ENCODE measurements around the gene PHF12.
A peak's percentile ranks its signal among the peaks of the same experiment; 100 is the strongest.
"Not testable (repeated sequence)": the region's sequence is repeated elsewhere in the genome, so short reads cannot be mapped to it uniquely, and the experiment has no call there.

Gene PHF12

DNA sequence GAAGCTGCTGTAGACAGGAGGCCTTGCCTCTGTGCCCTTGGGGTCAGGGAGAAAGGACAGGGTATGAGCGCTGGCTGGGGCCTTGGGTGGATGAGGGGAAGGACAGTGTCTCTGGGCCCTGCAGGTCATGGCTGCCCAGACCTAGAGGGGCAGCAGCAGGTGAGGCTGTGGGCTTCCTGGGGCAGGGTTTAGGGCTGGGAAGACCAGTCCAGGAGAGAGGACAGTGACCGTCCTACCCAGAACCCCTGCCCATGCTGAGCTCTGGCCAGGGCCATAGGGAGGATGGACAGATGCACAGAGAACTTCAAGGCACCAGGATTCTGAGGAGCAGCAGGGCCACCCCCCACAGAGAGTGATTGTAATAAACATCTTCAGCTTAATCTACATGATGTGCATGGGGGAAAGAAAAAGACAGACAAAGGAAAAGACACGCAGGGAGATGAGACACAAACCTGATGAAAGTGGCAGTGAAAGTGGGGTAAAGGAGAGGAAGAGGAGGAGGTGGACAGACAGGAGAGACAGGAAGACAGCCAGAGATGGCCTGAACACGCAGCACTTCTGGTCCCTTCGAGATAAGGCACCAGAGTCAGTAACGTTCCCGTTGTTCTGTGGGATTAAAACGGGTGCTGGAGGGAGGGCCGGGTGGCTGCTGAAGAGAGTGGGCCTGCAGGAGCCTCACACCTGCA lies 71.3 kb downstream of the PHF12 start:
- no peak for DNase-seq

DNA sequence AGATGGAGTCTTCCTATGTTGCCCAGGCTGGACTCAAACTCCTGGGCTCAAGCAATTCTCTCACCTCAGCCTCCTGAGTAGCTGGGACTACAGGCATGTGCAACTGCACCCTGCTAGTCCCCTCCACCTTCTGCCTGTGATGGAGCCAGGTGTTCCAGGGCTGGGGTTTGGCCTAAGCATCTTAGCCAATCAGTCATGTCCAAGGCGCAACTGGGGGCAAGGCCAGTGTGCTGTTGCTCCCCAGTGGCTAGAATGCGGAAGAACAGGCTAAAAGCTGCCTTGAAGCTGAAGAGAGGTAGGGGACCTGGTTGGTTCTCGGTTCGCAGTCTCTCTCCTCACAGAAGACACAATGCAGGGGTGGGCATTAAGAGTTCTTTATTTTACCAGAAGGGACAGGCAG lies 72.3 kb downstream of the PHF12 start:
- peak; percentile 47 for DNase-seq

DNA sequence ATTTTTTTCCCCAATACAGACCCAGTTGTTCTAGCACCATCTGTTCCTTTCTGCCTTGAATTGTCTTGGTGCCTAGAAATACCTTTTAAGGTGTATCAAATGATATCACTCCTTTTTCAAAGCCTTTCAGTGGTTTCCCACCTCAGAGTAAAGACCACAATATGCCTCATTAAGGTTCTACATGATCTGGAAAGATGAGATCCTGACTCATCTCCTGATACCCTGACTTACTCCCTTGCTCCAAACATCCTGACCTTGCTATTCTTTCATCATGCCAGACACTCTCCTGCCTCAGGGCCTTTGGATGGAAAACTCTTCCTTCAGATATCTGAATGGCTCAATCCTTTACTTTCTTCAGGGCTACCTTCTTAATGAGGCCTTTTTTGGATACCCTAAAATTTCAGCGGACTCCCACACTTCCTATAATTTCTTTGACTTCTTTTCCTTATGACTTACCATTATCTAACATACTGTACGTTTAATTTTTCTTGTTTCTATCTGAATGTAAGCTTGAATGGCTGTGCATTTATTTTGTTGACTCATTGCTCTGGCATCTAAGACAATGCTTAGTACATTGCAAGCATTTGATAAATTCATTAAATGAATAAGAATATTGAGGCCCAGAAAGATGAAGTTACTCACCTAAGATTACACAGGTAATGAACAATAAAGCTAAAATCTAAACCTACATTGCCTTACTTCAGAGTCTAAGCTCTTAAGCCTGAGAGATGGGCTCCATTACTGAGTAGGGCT lies 73.0 kb downstream of the PHF12 start:
- DNase-seq = no peak

DNA sequence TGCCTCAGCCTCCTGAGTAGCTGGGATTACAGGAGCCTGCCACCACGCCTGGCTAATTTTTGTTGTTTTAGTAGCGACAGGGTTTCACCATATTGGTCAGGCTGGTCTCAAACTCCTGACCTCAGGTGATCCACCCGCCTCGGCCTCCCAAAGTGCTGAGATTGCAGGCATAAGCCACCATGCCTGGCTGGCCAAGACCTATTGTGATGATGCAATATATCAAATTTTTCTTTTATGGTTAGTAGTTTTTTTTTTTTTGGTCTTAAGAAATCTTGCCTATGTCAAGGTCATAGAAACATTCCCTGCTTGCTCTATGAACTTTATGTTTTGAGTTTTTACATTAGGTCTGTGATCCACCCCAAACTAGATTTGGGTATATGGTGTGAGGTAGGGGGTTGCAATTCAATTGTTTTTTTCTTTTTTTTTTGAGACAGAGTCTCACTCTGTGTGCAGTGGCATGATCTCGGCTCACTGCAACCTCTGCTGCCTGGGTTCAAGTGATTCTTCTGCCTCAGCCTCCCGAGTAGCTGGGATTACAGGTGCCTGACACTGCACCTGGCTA lies 74.1 kb downstream of the PHF12 start:
- not testable (repeated sequence) for DNase-seq

DNA sequence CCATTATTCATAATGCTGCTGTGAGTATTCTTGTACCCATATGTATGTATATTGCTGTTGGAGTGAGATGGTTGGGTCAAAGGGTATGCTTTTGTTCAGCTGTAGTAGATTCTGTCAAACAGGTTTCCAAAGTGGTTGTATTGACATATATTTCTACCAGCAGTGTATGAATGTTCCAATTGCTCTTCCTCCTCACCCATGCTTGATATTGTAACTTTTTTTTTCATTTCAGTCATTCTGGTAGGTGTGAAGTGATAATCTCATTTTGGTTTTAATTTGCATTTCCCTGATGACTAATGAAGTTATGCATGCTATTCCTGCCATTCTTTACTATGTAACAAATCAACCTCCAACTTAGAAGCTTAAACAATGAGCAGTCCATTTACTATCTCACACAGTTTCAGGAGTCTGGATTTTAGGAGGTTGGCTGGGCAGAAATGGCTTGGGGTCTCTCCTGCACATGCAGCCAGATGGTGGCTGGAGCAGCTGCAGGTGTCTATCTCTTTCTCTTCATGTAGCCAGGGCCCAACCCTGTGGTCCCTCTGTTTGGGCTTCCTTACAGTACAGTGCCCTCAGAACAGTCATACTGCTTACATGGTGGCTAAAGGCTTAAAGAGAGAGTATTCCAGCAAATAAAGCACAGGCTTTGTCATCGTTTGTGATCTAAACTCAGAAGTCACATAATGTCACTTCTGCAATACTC lies 75.3 kb downstream of the PHF12 start:
- no peak for DNase-seq

DNA sequence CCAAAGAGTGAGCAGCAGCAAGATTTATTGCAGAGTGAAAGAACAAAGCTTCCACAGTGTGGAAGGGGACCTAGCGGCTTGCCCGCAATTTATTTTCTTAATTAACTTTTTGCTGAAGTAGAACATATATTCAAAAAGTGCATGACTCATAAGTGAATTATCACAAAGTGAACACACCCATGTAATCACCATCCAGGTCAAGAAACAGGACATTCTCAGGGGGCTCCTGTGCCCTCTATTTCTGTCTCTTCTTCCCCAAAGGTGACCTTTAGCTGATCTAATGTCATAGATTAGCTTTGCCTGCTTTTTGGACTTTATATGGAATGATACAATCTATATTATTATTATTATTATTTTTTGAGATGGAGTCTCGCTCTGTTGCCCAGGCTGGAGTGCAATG lies 76.6 kb downstream of the PHF12 start:
- no peak for DNase-seq

DNA sequence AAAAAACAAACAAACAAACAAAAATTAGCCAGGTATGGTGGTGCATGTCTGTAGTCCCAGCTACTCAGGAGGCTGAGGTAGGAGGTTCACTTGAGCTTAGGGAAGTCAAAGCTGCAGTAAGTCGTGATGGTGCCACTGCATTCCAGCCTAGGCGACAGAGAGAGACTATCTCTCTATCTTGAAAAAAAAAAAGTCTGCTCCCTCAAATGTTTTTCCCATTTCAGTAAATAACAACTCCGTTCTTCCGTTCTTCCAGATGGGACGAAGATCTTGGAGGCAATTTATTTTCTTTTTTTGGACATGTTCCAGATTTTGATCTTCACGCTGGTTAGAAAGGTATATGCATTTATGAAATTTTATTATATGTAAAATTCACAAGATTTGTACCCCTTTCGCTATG lies 77.5 kb downstream of the PHF12 start:
- DNase-seq = no peak

DNA sequence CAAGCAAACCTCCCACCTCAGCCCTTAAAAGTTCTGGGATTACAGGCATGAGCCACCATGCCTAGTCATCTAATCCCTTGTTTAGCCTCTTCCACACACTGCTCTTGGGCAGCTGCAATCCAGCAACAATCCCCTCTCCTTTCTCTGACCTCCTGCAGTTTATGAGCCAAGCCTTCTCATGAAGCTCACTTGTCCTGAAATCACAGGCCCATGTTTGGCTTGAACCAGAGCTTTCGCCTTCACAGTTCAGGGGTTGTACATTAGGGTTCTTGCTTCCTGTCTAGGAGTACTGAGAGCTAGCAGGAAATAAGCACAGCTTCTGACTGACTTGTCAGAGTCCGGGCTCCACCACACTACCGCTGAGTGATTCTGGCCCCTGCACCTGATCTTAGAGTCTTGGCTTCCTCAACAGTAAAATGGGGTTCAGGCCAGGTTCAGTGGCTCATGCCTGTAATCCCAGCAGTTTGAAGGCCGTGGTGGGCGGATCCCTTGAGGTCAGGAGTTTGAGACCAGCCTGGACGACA lies 80.2 kb downstream of the PHF12 start:
- no peak for DNase-seq

DNA sequence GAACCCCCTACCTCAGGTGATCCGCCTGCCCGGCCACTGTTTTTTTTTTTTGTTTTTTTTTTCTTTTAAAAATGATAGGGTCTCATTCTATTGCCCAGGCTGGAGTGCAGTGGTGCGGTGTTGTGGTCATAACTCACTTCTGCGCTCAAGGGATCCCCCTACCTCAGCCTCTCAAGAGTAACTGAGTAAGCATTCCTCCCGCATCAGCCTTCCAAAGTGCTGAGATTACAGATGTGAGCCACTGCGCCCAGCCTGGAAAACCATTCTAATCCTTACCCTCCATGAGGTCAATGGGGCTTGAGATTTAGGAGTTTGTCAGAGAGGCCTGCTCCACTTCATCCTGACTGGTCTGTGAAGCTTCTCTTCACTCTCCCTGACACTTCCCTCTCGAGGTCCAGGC lies 84.0 kb downstream of the PHF12 start:
- no peak for DNase-seq

DNA sequence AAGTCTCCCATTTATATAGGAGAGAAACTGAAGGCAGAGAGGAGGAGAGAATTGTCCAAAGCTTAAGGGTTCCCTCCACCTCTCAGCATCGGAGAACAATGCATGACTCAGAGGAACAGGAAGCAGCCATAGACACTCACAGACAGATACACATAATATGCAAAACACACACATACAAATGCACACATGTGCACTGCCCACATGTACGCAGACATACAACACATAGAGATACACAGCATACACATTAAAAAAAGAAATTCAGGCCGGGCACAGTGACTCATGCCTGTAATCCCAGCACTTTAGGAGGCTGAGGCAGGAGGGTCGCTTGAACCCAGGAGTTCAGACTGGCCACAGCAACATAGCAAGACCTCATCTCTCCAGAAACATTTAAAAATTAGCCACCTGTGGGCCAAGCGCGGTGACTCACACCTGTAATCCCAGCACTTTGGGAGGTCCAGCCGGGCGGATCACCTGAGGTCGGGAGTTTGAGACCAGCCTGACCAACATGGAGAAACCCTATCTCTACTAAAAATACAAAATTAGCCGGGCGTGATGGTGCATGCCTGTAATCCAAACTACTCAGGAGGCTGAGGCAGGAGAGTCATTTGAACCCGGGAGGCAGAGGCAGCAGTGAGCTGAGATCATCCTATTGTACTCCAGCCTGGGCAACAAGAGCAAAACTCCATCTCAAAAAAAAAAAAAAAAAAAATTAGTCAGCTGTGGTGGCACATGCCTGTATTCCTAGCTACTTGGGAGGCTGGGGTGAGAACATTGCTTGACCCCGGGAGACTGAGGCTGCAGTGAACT lies 85.2 kb downstream of the PHF12 start:
- DNase-seq = no peak

DNA sequence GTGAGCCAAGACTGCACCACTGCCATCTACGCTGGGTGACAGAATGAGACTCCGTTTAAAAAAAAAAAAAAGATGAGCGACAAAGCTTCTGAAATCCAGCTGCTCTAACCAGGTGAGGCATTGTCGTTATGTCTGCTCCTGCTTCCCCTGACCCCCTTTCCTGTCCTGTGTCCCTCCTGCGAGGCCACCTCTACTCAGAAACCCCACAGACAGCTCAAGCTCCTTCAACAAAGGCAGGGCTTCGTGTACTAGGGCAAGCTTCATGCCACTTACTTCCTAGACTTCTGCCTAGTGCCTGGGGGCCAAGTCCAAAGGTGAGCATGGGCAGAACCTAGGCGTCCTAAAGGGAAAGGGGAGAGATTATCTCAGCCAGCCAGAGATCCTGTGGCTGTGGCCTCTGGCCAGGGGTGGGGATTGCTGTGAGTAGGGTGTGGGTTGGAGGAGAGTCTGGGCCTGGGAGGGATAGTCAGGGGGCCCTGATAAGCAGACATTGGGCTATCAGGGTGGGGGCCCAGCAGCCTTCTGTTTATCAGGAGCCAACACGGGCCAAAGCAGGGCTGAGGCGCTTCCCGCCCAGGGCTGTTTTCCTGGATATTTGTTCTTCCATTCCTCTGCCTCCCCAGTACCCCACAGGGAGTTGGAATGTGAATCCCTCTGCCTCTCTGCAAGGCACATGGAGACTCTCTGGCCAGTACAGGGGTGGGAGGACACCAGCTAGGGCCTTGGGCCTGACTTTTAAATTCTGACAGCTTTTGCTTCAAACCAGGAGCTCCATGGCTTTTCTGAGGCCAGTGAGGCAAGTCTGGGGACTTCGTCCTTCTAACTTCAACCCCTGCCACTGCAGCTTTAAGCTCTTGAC lies 86.1 kb downstream of the PHF12 start:
- no peak for DNase-seq

DNA sequence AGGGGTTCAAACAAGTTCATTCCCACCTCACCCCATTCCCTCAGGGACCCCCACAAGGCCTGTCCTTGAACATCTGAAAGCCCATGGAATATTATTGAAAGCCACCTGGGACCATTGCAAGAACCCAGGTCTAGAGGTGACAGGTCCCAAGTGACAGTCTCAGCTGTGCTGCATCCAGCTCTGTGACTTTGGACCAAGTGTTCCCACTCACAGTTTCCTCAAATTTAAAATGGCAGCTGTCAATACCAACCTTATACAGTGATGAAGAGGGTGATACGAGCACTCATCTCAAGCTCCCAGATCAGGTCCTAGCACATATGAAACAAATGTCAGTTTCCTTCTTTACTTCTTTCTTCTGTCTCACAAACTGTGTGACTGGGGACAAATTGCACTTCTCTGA lies 87.4 kb downstream of the PHF12 start:
- no peak for DNase-seq

DNA sequence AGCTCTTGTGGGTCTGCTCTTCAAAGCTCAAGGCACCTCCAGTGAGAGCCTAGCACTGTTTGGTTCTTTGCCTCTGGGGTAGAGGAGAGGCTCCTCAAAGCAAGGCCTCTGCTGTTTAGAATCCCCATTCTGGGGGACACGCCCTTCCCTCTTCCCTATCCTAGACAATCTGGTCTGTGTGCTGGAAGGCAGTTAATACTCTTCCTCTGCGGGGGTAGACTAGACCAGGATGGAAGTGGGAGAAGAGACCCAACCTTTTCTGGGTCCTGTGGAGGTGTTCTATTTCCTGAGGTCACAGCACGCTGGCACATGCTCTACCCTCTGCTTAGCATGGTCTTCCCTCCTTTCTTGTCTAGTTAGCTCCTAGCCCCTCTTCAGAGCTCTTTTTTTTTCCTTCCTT lies 88.8 kb downstream of the PHF12 start:
- no peak for DNase-seq

DNA sequence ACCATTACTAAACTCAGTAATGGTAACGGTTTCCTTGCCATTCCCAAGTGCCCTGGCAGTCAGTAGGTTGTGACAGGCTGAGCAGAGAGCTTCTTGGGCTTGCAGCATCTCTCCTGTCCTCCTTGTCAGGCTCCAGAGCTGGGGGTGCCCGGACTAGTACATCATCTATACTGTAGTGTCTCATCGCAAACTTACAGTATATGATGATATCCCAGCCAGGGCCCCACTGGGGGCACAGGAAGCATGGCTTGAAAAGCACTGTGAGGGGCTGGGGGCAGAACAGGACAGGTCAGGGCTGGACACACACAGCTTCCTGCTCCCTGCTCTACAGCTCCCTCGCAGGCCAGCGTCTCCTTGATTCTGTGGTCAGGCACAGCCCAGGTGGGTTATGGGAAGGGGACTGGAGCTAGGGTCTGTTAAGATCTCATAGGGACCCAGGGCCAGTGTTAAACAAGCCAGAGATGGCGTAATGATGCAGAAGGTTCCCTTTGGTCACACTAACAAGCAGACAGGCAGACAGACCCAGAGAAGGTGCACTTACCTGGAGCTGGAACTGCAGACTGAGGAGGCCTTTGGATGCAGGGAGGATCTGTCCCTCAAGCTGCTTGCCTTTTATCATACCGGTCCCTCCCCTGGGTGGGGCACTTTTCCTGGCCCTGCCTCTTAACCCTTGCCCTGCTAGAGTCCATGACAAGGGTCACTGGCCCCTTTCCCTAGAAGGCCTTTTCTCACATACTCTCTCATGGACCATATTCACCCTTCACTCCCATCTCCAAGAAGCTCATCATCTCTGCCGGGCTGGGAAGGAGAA lies 89.7 kb downstream of the PHF12 start:
- DNase-seq = no peak

DNA sequence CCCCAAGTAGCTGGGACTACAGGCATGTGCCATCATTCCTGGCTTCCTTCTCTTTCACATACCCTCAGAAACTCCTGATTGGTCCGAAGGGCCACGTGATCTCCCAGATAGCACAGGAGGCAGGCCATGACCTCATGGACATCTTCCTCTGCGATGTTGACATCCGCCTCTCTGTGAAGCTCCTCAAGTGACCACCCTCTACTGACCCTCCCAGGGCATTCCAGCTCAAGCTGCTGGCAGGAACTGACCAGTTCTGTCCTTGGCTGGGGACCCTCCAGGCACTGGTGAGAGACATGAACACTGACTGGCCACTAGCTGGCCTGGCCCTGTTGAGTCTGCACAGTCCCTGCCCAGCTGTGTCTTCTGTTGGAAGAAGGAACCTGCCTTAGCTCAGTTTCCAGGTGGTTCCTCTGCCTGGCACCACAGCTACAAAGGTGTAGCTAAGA lies 90.9 kb downstream of the PHF12 start:
- no peak for DNase-seq

DNA sequence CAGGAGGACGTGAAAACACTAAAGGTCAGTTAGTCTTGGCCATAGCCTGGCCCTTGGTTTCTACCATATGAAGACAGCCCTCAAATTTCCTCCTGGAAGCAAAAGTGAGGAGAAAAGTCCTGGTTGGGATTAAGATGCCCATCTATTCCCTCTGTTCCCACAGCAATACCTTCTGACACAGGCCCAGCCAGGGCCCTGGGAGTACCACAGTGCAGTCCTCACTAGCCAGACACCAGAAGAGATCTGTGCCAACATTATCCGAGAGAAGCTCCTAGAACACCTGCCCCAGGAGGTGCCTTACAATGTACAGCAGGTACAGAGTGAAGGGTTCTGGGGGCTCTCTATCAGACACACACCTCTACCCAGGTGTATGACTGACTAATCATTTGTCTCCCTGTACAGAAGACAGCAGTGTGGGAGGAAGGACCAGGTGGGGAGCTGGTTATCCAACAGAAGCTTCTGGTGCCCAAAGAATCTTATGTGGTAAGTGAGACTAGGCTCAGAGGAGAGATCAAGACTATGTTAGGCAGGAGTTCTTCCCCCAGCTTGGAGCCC lies 92.4 kb downstream of the PHF12 start:
- no peak for DNase-seq

DNA sequence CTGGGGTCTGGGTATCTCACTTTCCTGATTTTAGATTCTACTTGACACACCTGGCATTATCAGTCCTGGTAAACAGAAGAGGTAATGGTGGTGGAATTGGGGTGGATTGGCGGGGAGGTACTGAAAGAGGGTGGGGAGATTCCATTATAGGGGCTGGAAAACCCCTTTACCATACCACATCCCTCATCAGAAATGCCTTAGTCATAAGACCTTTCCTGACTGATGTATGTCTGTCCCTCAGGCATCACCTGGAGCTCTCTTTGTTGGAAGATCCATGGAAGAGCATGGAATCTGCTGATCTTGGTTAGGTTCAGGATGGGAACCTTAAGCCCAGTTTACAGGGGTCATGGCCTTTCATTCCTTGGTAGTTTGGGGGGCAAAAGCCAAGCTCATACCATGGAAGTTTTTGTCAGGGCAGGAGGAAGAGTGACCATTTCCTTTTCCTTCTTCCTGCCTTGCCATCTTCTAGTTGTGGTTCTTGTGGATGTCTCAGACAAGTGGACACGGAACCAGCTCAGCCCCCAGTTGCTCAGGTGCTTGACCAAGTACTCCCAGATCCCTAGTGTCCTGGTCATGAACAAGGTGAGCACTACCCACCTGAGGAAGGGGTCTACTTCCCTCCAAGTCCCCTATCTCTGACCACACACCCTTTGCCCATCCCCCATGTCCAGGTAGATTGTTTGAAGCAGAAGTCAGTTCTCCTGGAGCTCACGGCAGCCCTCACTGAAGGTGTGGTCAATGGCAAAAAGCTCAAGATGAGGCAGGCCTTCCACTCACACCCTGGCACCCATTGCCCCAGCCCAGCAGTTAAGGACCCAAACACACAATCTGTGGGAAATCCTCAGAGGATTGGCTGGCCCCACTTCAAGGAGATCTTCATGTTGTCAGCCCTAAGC lies 93.2 kb downstream of the PHF12 start:
- DNase-seq = no peak

DNA sequence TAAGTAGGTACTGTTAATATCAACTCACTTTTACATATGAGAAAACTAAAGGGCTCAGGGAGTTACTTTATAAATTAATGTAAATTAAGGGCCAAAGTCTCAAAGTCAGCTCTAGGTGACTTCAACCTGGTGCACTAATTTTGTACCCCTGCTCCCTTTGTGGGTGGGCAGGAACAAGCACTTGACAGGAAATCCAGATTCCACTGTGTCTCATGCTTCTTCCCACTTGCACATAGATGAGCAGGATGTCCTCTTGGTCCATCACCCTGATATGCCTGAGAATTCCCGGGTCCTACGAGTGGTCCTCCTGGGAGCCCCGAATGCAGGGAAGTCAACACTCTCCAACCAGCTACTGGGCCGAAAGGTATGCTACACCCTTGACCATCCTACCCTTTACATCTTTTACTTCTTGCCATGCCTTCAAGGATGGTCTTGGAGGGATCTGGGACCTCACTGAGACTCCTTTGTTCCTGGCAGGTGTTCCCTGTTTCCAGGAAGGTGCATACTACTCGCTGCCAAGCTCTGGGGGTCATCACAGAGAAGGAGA lies 95.2 kb downstream of the PHF12 start:
- no peak for DNase-seq

DNA sequence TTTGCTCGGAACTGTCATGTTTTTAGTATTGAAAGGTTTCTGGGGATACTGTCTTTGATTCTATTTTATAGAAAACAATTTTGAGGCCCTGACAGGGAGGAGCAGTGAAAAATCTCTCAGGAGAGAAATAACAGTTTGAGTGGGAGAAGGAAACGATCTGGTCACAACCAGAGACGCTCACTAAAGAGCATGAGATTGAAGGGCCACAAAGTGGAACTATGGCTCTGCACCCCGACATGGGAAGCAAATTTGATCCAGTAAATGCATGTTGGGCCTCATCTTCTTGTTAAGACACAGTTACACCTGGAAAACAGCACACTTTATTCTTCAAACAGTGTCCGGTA lies 96.0 kb downstream of the PHF12 start:
- no peak for DNase-seq

All from NCI-H146 (cell line).